Right renal pelvis (tissue), 4 donors: Measurements from ENCODE around the gene TNK1. TPM values are rescaled to one million over a fixed set of nuclear protein-coding genes. Genes with fewer than 3 reads are reported as not detected.

Experiments
- DNase-seq, 4 donors: peaks; one replicate each; pipeline ENCODE4 v3.0.0-alpha.2; 2013; ENCODE audit warnings: low read depth in 4 of 4, low spot score in 3 of 4, missing footprints in 1 of 4
- polyA plus RNA-seq, 4 donors: library from polyadenylated mRNA; unstranded; fragments of 120-200 nt; gene quantifications; one replicate each; pipeline ENCODE4 v1.2.1, GENCODE V29; 2013; ENCODE audit not compliant: insufficient read length in 4 of 4

The TNK1 gene
- polyA plus RNA-seq, 4 donors, result 3.2 to 7.2 (median 4.5) TPM

DNA sequence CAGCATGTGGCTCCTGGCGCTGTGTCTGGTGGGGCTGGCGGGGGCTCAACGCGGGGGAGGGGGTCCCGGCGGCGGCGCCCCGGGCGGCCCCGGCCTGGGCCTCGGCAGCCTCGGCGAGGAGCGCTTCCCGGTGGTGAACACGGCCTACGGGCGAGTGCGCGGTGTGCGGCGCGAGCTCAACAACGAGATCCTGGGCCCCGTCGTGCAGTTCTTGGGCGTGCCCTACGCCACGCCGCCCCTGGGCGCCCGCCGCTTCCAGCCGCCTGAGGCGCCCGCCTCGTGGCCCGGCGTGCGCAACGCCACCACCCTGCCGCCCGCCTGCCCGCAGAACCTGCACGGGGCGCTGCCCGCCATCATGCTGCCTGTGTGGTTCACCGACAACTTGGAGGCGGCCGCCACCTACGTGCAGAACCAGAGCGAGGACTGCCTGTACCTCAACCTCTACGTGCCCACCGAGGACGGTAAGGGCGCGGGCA lies 27.4 kb downstream of the TNK1 start:
- DNase-seq, result no peak

DNA sequence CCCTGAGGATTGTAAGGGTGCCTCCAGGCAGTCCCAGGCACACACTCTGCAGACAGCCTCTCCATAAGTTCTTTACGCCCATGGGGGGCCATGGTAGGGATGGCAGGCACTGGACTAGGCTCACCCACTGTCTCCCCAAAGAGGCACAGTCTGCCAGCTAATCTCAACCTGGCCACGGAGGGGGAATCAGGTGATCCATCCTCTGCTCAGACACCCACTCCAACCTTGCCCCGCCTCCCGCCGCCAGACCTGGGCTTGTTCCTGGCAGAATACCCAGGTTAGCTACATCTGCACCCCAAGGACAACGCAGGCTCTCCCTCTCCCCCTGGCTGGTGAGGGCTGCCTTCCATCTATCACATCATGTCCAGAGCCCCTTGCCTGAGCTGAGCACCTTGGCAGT lies 28.0 kb downstream of the TNK1 start:
- no peak for DNase-seq

DNA sequence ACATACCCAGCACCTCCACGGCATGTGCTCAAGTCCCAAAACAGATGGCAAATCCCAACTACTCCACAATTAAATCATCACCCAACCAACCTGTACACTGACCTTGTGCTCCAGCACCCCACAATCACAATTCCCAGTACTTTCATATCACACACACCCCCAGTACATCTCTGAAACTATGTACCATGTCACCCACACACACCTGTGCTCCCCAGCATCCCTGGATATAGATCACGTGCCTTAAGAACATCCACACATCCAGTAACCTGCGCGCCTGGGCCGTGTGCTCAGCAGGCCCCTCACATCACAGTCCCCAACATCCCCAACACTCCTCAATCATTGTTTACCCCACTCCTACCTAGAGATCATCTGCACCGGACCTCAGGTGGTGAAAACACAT lies 28.8 kb downstream of the TNK1 start:
- DNase-seq, result no peak

- DNase-seq, result no peak
These were observed 29.9 kb downstream of the TNK1 start for GRCh38 chr17:7410634-7411426.

- DNase-seq, result no peak
These were observed 30.5 kb downstream of the TNK1 start for GRCh38 chr17:7411427-7411750.

DNA sequence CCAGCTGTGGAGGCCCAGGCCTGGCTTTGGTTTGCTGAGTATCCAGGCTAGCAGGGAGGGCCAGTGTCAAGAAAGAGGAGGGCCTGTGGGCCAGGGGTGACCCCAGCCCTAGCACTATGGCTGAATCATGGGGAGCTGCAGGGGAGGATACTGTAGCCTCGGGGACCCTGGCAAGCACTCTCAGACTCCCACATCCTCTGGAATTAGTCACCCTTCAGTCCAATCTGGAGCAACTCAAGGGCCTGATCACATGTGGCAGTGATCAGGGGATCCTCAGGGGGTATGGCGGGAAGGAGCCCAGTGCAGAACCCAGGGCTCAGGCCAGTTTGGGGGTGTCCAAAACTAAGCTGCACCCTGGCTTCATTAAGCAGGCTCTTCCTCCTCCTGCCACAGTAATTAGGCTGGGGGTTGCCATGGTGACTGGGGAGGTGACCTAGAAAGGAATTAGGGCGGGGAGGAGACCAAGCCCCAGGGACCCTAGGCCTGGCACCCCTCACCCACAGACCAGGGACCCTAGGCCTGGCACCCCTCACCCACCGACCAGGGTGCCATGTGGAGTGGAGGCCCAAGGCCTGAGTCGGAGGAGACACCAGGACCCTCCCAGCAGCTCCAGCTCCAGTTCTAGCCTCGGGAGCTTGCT lies 32.6 kb downstream of the TNK1 start:
- DNase-seq, result no peak

DNA sequence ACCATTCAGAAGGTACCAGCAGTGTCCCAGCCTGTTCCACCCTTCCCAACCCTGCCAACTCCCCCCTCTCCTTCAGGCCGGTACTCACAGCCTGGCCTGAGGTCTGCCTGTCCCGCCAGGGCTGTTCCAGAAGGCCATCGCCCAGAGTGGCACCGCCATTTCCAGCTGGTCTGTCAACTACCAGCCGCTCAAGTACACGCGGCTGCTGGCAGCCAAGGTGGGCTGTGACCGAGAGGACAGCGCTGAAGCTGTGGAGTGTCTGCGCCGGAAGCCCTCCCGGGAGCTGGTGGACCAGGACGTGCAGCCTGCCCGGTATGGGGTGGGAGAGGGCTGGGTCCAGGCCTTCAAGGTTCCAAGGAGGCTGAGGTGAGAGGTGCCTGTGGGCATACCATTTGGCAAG lies 33.9 kb downstream of the TNK1 start:
- no peak for DNase-seq

DNA sequence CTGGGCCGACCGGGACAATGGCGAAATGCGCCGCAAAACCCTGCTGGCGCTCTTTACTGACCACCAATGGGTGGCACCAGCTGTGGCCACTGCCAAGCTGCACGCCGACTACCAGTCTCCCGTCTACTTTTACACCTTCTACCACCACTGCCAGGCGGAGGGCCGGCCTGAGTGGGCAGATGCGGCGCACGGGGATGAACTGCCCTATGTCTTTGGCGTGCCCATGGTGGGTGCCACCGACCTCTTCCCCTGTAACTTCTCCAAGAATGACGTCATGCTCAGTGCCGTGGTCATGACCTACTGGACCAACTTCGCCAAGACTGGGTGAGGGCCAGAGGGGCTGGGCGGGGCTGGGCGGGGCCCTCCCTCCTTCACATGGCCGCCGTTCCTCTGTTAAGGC lies 34.9 kb downstream of the TNK1 start:
- no peak for DNase-seq

DNA sequence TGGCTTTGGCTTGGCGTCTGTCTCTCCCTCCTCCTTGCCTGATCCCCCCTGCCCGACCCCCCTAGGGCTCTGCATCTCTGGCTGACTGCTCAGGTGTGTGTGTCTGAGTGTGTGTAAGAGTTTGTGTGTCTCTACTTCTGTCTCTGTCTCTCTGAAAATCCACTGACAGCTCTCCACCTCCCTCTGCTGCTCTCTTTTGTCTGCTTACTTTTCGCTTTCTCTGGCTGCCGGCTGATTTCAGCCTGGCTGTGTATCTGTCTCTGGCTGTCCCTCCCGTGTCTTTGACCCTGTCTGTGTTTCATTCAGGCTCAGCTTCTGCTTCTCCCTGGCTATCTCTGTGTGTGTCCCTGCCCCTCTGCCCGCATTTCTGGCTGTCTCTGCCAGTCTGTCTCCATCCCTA lies 35.4 kb downstream of the TNK1 start:
- DNase-seq, result no peak

DNA sequence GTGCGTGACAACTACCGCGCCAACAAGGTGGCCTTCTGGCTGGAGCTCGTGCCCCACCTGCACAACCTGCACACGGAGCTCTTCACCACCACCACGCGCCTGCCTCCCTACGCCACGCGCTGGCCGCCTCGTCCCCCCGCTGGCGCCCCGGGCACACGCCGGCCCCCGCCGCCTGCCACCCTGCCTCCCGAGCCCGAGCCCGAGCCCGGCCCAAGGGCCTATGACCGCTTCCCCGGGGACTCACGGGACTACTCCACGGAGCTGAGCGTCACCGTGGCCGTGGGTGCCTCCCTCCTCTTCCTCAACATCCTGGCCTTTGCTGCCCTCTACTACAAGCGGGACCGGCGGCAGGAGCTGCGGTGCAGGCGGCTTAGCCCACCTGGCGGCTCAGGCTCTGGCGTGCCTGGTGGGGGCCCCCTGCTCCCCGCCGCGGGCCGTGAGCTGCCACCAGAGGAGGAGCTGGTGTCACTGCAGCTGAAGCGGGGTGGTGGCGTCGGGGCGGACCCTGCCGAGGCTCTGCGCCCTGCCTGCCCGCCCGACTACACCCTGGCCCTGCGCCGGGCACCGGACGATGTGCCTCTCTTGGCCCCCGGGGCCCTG lies 36.3 kb downstream of the TNK1 start:
- no peak for DNase-seq

GRCh38 chr17:7418472-7419152 lies 37.7 kb downstream of the TNK1 start:
- DNase-seq, result no peak

GRCh38 chr17:7419819-7420610 lies 39.1 kb downstream of the TNK1 start, which contains the start of gene SPEM1:
Gene SPEM1, plus strand, starts transcription at chr17:7420324. Its CDS starts 61 bp downstream, at chr17:7420385.
- peak in 1 of 4 donors; percentile 47 for DNase-seq

DNA sequence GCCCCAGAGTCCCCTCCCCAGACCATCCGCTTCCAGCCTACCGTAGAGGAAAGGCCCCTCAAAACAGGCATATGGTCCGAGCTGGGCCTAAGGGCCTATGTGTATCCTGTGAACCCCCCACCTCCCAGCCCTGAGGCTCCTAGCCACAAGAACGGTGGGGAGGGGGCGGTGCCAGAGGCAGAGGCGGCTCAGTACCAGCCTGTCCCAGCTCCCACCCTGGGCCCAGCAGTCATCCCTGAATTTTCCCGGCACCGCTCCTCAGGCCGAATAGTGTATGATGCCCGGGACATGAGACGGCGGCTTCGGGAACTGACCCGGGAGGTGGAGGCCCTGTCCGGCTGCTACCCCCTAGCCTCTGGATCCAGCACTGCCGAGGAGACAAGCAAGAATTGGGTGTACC lies 40.3 kb downstream of the TNK1 start:
- DNase-seq, result no peak

- no peak for DNase-seq
These were observed 42.8 kb downstream of the TNK1 start for GRCh38 chr17:7423679-7424078.

- no peak for DNase-seq
These were observed 44.4 kb downstream of the TNK1 start, which contains the start of gene SPEM2 for GRCh38 chr17:7425316-7425715. Gene SPEM2, plus strand, starts transcription at chr17:7425616. Its CDS starts 73 bp downstream, at chr17:7425689.

DNA sequence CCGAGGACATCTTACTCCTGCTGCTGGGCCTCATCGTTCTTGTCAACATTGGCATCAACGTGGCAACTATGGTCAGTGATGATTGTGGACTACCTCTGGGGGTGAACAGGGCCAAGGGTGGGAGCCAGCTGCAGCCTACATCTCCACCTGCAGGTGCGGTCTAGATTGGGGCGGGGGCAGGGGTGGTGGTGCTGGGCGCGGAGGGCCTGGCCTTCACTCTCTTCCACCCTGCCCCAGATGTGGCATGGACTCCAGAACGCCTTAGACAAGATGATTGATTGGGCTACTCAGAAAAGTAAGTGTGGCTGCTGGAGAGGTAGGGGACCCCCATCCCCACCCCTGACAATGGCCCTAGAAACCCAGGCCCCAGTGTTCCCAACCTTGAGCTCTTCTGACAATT lies 44.9 kb downstream of the TNK1 start:
- DNase-seq, result no peak

- DNase-seq, result no peak
These were observed 45.4 kb downstream of the TNK1 start for GRCh38 chr17:7426203-7426863.

- DNase-seq, result no peak
These were observed 46.1 kb downstream of the TNK1 start for GRCh38 chr17:7426896-7427489.

DNA sequence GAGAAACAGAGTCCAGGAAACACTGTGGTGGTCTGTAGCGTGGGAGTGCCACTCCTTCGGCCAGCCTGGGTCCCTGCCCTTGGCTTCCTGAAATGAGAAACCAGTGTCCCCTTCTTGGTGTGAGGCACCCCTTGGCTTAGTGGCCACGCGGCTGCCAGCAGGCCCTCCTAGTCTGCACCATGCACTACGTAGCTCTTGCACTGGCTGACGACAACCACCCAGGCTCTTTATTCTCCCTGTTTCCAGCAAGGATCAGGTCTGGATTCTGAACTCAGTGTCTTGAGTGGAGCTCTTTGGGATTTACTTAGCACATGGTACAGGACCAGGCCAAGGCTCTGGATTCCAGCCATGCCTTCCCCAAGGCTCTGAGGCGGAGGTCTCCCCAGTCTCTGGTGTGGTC lies 46.7 kb downstream of the TNK1 start:
- no peak for DNase-seq
